UCSD-AML1 (cell line): ENCODE data around the gene GPRC5B.

Source experiments
- DNase-seq: peaks from one replicate; lab custom pipeline; 2025; ENCODE audit not compliant: unreplicated experiment; lab: John Stamatoyannopoulos, UW

Gene GPRC5B

DNA sequence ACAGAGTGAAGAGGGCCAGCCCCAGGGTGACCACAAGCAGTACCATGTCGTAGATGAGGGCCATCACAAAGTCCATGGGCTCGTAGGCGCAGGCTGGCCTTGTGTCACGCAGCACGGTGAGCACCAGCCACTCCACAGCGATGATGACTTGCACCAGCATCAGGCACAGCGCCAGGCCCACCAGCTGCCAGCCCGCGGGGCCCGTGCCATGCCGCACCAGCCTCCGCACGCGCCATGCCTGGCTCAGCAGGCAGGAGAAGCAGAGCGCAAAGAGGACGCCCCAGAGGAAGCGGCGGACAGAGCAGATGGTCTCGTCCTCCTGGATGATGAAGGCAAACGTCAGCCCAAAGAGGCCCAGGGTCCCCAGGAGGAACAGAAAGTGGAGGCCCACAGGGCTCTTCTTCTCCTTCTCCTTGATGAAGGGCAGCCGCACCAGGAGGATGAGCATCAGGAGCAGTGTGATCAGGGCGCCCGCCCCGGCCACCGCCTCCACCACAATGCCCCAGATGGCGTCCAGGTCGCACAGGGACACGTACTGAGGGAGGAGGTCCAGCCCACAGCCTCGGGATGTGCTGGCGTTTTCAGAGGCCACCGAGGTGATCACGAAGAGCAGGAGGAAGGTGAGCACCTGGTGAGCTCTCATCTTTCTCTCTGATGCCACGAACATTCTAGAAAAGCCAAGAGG, 12.3 kb downstream of the GPRC5B start:
- no peak for DNase-seq

DNA sequence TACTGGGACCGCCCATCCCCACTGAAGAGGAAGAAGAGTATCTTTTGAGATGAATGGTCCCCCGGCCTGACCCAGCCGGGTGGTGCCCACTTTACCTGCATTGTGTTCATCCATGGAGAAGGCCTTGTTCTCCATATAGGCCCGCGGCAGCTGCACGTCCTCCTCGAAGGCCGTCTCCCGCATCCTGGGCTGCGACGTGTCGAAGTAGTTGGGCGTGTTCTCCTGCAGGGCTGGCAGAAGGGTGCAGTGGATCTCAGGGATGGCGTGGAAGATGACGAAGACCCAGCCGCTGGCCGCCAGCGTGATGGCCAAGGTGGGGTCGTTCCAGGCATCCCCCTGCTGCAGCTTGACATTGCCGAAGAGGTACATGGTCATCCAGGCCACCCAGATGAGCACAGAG, 12.9 kb downstream of the GPRC5B start:
- DNase-seq = no peak

GRCh38 chr16:19868421-19868820, 16.2 kb downstream of the GPRC5B start:
- DNase-seq = no peak

DNA sequence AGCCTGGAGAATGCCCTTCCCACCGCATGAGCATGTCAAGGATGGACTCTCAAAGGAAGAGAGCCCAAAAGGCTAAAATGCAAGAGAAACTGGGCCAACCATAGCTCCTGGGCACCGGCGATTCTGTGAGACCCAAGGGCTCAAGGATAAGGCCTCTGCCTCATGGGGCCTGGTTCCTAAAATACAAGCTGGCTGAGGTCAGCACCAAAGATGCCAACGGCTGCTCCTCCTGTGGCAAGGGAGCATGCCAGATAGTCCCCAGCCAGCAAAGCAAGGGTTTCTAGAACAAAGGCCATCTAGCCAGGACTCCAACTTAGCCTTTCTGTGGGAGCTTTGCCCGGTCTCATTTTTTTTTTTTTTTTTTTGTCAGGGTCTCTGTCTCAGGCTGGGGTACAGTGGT, 20.1 kb downstream of the GPRC5B start:
- DNase-seq = no peak

- no peak for DNase-seq
These were observed 20.7 kb downstream of the GPRC5B start for GRCh38 chr16:19863990-19864389.

DNA sequence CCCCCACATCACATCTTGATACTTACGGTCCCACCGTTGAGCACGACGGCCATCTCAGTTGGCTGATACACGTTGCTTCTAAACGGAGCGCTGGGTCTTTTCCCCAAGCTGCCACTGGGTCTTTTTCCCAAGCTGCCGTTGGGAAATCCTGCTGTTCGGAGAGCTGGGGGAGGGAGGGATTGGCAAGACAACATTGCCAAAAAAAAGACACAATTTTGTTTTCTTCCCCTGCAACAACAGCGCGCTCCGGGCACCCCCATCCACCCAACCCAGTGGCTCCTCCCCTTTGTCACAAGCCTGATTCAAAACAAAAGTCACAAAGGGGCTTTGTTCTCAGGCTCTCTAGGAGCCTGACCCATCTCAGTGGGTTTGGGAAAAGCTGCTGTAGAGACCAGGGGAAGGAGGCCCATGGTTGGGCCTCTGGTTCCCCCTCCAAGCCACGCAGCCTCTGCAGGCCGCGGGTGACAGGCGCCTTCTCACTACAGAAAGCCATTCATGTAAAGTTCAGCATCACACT, 22.8 kb downstream of the GPRC5B start:
- no peak for DNase-seq

GRCh38 chr16:19861133-19861532, 23.5 kb downstream of the GPRC5B start:
- no peak for DNase-seq

- no peak for DNase-seq
These were observed 24.2 kb downstream of the GPRC5B start for GRCh38 chr16:19860166-19861041.

GRCh38 chr16:19859603-19860002, 25.0 kb downstream of the GPRC5B start:
- no peak for DNase-seq

DNA sequence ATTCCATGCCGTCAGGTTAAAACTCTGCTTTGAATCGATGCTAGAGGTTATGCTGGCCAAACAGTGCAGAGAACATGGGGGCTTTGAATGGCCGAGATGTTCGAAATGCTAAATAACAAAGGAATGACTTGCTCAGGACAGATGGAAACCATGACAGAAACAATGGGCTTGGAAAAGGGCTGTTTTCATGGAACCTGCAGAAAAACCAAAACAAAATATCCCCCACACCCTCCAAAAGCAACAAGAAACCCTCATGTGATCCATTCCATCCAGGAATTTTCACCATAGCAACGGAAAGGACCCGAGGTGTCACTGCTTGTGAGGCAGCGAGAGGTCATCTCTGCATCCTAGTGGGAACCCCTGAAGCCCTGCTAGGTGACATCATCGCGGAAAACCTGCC, 25.5 kb downstream of the GPRC5B start:
- no peak for DNase-seq

- no peak for DNase-seq
These were observed 26.2 kb downstream of the GPRC5B start for GRCh38 chr16:19858340-19859018.

DNA sequence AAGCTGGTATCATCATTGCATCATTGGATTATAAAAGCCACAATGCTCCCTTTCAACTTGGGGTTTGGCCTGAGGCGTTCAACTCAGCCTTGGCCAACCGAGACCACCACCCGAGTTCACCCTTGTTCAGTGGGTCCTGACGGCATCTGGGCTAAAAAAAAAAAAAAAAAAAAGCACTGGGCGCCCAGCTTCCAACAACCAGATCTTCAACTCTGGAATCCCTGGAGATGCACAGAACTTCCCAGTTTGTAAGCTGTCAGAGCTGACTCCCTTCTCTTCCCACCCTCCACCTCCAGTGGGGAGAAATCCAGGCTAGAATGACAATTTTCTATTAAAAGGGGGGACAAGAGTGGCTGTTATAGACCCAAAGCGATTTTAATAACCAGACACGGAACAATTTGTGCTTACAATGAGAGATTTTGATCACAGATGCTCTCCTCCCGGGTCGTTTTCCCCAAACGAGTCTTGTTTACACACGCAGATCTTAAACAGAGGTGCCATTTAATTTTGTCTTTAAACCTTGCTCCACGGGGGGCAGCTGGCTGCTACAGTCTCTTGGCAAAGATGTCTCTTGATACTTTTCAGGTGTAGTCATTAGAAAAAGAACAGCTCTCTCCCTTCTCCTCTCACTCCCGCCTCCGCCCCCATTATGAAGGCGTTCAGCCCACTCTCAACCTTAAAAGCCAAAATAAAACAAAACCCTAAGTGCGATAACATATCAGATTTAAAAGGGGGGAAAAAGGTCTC, 26.9 kb downstream of the GPRC5B start:
- DNase-seq = no peak

- DNase-seq = no peak
These were observed 28.5 kb downstream of the GPRC5B start for GRCh38 chr16:19856120-19856519.

DNA sequence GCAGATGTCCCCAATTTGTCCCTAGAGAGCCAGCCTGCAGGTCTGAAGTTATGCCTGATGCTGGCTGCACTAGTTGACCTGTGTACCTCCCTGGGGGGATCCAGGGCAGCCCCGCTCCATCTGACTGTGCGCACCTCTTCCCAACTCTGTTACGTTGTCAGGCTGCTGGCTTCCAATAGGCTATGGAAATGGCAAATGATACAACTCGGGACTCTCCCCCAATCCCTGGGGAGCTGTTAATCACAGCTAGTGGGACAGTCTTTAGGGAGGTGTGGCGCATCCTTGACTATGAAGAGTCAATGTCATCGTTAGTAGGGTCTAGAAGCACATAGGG, 30.1 kb downstream of the GPRC5B start:
- DNase-seq = no peak

GRCh38 chr16:19853742-19854542, 30.7 kb downstream of the GPRC5B start:
- DNase-seq = no peak

DNA sequence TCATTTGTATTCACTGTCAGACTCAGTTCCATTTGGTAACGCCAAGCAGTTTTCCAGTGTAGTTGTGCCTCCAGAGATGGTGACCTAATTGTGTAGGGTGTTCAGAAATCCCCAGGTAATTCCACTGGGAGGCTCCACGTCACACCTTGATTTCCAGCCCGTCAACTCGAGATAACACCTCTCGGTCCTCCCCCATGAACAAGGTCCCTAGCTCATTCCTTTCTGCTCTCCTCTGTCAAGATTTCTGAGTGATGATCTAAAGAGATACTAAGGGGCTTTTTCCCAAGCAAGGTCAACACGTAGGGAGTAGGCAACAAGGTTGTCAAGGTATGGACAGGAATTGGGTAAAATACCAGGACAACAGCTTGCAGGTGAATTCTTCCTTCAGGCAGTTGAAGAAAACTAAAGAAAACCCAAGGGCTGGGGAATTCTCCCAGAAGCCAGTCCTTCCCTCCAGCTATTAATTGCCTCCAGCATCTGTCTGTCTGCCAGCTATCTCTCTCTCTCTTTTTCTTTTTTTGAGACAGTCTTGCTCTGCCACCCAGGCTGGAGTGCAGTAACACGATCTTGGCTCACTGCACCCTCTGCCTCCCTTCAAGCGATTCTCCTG, 31.4 kb downstream of the GPRC5B start:
- DNase-seq = no peak

DNA sequence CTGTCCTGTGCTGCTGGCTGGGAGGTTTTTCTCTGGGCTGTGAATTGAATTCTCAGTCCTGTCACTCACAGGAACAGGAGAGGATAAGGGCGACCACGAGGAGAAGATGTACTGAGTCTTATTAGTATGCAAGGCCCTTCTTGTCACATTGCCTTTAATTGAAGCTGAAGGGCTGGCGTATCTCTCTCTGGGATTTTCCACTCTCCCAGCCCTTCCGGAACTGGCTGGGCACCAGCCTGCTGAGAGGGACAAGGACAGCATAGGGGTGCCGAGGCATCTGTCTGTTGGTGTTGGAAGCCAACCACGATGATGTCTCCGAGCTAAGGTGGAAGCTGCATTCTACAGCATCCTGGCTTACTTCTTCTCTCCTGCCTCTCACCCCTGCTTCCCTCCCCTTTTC, 33.2 kb downstream of the GPRC5B start:
- no peak for DNase-seq

DNA sequence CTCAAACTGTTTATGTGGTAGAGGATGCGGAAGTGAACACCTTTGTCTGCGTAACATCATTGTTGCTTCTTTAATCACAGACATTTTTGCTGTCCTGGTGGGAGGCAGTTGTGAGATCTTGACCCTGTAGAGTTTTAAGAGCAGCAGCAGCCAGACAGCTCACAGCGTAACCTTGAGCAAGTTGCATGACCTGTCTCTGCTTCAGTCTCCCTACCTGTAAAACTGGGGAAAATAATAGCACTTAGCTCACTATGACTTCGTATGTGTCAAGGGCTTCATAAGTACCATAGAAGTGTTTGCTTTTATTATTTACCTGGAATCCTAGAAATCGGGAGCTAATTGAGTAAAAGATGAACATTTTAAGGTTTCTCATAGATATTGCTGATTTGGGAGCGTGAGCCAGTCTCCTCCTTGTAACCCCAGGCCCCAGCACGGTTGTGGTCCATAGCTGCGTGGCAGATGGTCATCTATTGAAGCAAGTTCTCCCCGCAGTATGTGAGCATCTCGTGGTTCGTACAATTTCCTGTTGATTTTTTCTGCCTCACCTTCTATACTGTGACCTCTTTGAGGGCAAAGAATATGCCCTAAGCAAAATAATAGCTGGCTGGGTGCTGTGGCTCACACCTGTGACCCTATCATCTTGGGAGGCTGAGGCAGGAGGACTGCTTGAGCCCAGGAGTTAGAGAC, 34.4 kb downstream of the GPRC5B start:
- no peak for DNase-seq

GRCh38 chr16:19848756-19849155, 35.9 kb downstream of the GPRC5B start:
- DNase-seq = no peak
